WTC11 (cell line): ENCODE results near the gene SLIT1. TPM values are rescaled to one million over a fixed set of nuclear protein-coding genes. Genes with fewer than 3 reads are reported as not detected.

Experiments
- ATAC-seq: fragments of 200-7000 bp; cut with Tn5 transposase; 2 replicates; pipeline ENCODE4 v1.10.0; 2021; ENCODE audit warnings: mild to moderate bottlenecking, moderate library complexity
- CTCF ChIA-PET: fragments of 300-600 bp; sonication (Branson Sonifier 250); formaldehyde crosslinking; loops from one replicate; lab custom pipeline; 2021; ENCODE audit warnings: antibody characterized with exemption; lab: Charles Lee
- POLR2A ChIA-PET: fragments of 350-600 bp; sonication (Branson Sonifier 250); formaldehyde crosslinking; loops from one replicate; lab custom pipeline; 2021; ENCODE audit warnings: antibody characterized with exemption; lab: Charles Lee
- DNase-seq: peaks from one replicate; pipeline ENCODE4 v3.0.0; 2021; ENCODE audit warnings: low spot score
- H3K27ac Mint-ChIP-seq: 2 replicates; pipeline ENCODE4 v1.8.0; 2021; ENCODE audit warnings: mixed read lengths
- H3K27me3 Mint-ChIP-seq: 2 replicates; pipeline ENCODE4 v1.8.0; 2021; ENCODE audit warnings: low read depth, mild to moderate bottlenecking, moderate library complexity, mixed read lengths
- H3K36me3 Mint-ChIP-seq: 2 replicates; pipeline ENCODE4 v1.8.0; 2021; ENCODE audit warnings: mixed read lengths
- H3K4me1 Mint-ChIP-seq: 2 replicates; pipeline ENCODE4 v1.8.0; 2022; ENCODE audit warnings: mixed read lengths
- H3K4me3 Mint-ChIP-seq: 2 replicates; pipeline ENCODE4 v1.8.0; 2021; ENCODE audit warnings: mild to moderate bottlenecking, moderate library complexity, mixed read lengths
- H3K9me3 Mint-ChIP-seq: 2 replicates; pipeline ENCODE4 v1.8.0; 2021; ENCODE audit warnings: mixed read lengths
- ATF1 ChIP-seq: sonication (generic); formaldehyde crosslinking; IDR thresholded peaks from 2 replicates; pipeline ENCODE4 v1.8.1; 2023; ENCODE audit warnings: mild to moderate bottlenecking, moderate library complexity, missing genetic modification reagents
- CREM ChIP-seq: sonication (generic); formaldehyde crosslinking; IDR thresholded peaks from 2 replicates; pipeline ENCODE4 v1.8.1; 2022; ENCODE audit warnings: mild to moderate bottlenecking, missing genetic modification reagents, moderate library complexity
- E2F5 ChIP-seq: sonication (generic); formaldehyde crosslinking; IDR thresholded peaks from 2 replicates; pipeline ENCODE4 v1.8.1; 2022; ENCODE audit warnings: mild to moderate bottlenecking, moderate library complexity, missing genetic modification reagents
- ERG ChIP-seq: fragments of 250-450 bp; sonication (Bioruptor Pico); IDR thresholded peaks from 2 replicates; pipeline ENCODE4 v1.8.0; 2021; ENCODE audit warnings: mild to moderate bottlenecking
- MXD4 ChIP-seq: fragments of 250-450 bp; sonication (Bioruptor Pico); IDR thresholded peaks from 2 replicates; pipeline ENCODE4 v1.8.0; 2021; ENCODE audit warnings: mild to moderate bottlenecking, moderate library complexity, borderline replicate concordance
- NR3C1 ChIP-seq: sonication (generic); formaldehyde crosslinking; conservative IDR thresholded peaks from 2 replicates; pipeline ENCODE4 v1.8.1; 2023; ENCODE audit warnings: low read depth, mild to moderate bottlenecking, missing genetic modification reagents
- RELA ChIP-seq: sonication (generic); formaldehyde crosslinking; IDR thresholded peaks from 2 replicates; pipeline ENCODE4 v1.8.1; 2022; ENCODE audit warnings: missing genetic modification reagents, mild to moderate bottlenecking, borderline replicate concordance
- SMAD4 ChIP-seq: sonication (generic); formaldehyde crosslinking; IDR thresholded peaks from 2 replicates; pipeline ENCODE4 v1.8.0; 2022; ENCODE audit warnings: mild to moderate bottlenecking, missing genetic modification reagents
- TCF7 ChIP-seq: sonication (generic); formaldehyde crosslinking; IDR thresholded peaks from 2 replicates; pipeline ENCODE4 v1.8.0; 2022; ENCODE audit warnings: mild to moderate bottlenecking, low read depth, missing genetic modification reagents, moderate library complexity
- TEAD4 ChIP-seq: sonication (generic); formaldehyde crosslinking; IDR thresholded peaks from 2 replicates; pipeline ENCODE4 v1.8.0; 2022; ENCODE audit warnings: mild to moderate bottlenecking, missing genetic modification reagents
- TP53 ChIP-seq: sonication (generic); formaldehyde crosslinking; IDR thresholded peaks from 2 replicates; pipeline ENCODE4 v1.8.1; 2023; ENCODE audit warnings: mild to moderate bottlenecking, missing genetic modification reagents
- ZNF121 ChIP-seq: sonication (generic); formaldehyde crosslinking; IDR thresholded peaks from 2 replicates; pipeline ENCODE4 v1.8.0; 2023; ENCODE audit warnings: missing genetic modification reagents
- ZNF138 ChIP-seq: sonication (generic); formaldehyde crosslinking; conservative IDR thresholded peaks from 2 replicates; pipeline ENCODE4 v1.8.1; 2022; ENCODE audit warnings: mild to moderate bottlenecking, moderate library complexity, missing genetic modification reagents
- ZNF219 ChIP-seq: sonication (generic); formaldehyde crosslinking; IDR thresholded peaks from 2 replicates; pipeline ENCODE4 v1.8.0; 2023; ENCODE audit warnings: missing genetic modification reagents, mild to moderate bottlenecking, borderline replicate concordance
- ZNF263 ChIP-seq: sonication (generic); formaldehyde crosslinking; IDR thresholded peaks from 2 replicates; pipeline ENCODE4 v1.8.1; 2022; ENCODE audit warnings: low read depth, mild to moderate bottlenecking, moderate library complexity, missing genetic modification reagents
- ZNF317 ChIP-seq: sonication (generic); formaldehyde crosslinking; IDR thresholded peaks from 2 replicates; pipeline ENCODE4 v1.8.1; 2023; ENCODE audit warnings: low read depth, mild to moderate bottlenecking, moderate library complexity, missing genetic modification reagents, borderline replicate concordance
- ZNF425 ChIP-seq: fragments of 250-450 bp; sonication (Bioruptor Pico); conservative IDR thresholded peaks from 2 replicates; pipeline ENCODE4 v1.9.0; 2021; ENCODE audit warnings: mild to moderate bottlenecking
- total RNA-seq: library from RNA; stranded (reverse); gene quantifications from 3 replicates; pipeline ENCODE4 v1.2.3, GENCODE V29; 2021
- TF ChIP-seq, protein P1 (sequence below): sonication (generic); formaldehyde crosslinking; IDR thresholded peaks from 2 replicates; pipeline ENCODE4 v1.8.1; 2023; ENCODE audit warnings: mild to moderate bottlenecking, missing genetic modification reagents, moderate library complexity
- TF ChIP-seq, protein P2 (sequence below): sonication (generic); formaldehyde crosslinking; IDR thresholded peaks from 2 replicates; pipeline ENCODE4 v1.8.1; 2023; ENCODE audit warnings: mild to moderate bottlenecking, missing genetic modification reagents
- TF ChIP-seq, protein P3 (sequence below): sonication (generic); formaldehyde crosslinking; IDR thresholded peaks from 2 replicates; pipeline ENCODE4 v1.8.1; 2023; ENCODE audit warnings: mild to moderate bottlenecking, moderate library complexity, missing genetic modification reagents
- TF ChIP-seq, protein P4 (sequence below): sonication (generic); formaldehyde crosslinking; IDR thresholded peaks from 2 replicates; pipeline ENCODE4 v1.8.0; 2022; ENCODE audit warnings: mild to moderate bottlenecking, missing genetic modification reagents
- TF ChIP-seq, protein P5 (sequence below): sonication (generic); formaldehyde crosslinking; IDR thresholded peaks from 2 replicates; pipeline ENCODE4 v1.8.0; 2023; ENCODE audit warnings: missing genetic modification reagents

SLIT1 gene
- total RNA-seq, 1 experiment from 2014 or later, result 1.6 TPM

DNA sequence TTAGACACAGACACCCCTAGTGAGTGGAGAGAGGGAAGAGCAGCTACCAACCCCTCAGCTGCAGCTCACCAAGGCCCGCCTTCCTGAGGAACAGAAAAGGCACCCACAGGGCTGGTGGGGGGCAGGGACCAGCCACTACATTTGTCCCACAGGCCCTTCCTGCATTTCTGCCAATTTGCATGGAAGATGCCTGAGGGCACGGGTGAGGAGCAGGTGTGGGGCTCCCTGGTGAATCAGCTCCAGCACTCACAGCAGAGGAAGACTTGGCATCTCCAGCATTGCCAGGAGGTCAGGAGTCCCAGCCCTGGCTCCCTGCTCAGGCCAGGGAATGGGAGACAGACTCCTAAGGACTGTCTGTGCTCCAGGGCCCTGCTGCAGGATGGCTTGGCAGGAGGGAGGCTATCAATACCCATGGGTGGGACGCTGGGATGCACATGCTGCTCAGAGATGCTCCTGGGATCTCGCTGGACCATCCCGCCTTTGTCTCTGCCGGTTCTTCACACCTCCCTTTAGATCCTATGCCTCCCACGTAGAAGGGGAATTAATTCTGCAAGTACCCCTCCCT is 109.7 kb downstream of the SLIT1 start:
- H3K4me3 Mint-ChIP-seq, result no peak overlapping the region
- CTCF ChIA-PET, result interaction anchor here (1.3 to 19.8 kb wide), 6 partner anchors 10 to 132 kb away, joined by 3 to 364 read pairs (median 10); no protein-coding TSS in a partner anchor
- TF ChIP-seq TP53, result no peak
- TF ChIP-seq, protein P1, sequence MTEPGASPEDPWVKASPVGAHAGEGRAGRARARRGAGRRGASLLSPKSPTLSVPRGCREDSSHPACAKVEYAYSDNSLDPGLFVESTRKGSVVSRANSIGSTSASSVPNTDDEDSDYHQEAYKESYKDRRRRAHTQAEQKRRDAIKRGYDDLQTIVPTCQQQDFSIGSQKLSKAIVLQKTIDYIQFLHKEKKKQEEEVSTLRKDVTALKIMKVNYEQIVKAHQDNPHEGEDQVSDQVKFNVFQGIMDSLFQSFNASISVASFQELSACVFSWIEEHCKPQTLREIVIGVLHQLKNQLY, result no peak
- TF ChIP-seq, protein P2, sequence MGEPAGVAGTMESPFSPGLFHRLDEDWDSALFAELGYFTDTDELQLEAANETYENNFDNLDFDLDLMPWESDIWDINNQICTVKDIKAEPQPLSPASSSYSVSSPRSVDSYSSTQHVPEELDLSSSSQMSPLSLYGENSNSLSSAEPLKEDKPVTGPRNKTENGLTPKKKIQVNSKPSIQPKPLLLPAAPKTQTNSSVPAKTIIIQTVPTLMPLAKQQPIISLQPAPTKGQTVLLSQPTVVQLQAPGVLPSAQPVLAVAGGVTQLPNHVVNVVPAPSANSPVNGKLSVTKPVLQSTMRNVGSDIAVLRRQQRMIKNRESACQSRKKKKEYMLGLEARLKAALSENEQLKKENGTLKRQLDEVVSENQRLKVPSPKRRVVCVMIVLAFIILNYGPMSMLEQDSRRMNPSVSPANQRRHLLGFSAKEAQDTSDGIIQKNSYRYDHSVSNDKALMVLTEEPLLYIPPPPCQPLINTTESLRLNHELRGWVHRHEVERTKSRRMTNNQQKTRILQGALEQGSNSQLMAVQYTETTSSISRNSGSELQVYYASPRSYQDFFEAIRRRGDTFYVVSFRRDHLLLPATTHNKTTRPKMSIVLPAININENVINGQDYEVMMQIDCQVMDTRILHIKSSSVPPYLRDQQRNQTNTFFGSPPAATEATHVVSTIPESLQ, result no peak
- no peak for DNase-seq
- H3K36me3 Mint-ChIP-seq, result no peaks in the 10 kb centered on the region
- H3K27ac Mint-ChIP-seq, result no peak overlapping the region
- H3K4me1 Mint-ChIP-seq, result peaks cover 33% of the 10 kb centered on the region
- H3K27me3 Mint-ChIP-seq, result no peaks in the 10 kb centered on the region
- ATAC-seq, result no peak
- POLR2A ChIA-PET, result no interaction called here
- H3K9me3 Mint-ChIP-seq, result no peaks in the 10 kb centered on the region

- CTCF ChIA-PET, result interaction anchor here (1.3 to 19.8 kb wide), 6 partner anchors 9 to 132 kb away, joined by 3 to 364 read pairs (median 10); no protein-coding TSS in a partner anchor
- H3K27ac Mint-ChIP-seq, result no peak overlapping the region
- H3K9me3 Mint-ChIP-seq, result no peaks in the 10 kb centered on the region
- no peak for DNase-seq
- H3K36me3 Mint-ChIP-seq, result no peaks in the 10 kb centered on the region
- H3K4me1 Mint-ChIP-seq, result peaks cover 26% of the 10 kb centered on the region
- no peak overlapping the region for H3K4me3 Mint-ChIP-seq
- ATAC-seq, result no peak
- TF ChIP-seq RELA (CRISPR knock-in tag), result no peak
- TF ChIP-seq, protein P3, sequence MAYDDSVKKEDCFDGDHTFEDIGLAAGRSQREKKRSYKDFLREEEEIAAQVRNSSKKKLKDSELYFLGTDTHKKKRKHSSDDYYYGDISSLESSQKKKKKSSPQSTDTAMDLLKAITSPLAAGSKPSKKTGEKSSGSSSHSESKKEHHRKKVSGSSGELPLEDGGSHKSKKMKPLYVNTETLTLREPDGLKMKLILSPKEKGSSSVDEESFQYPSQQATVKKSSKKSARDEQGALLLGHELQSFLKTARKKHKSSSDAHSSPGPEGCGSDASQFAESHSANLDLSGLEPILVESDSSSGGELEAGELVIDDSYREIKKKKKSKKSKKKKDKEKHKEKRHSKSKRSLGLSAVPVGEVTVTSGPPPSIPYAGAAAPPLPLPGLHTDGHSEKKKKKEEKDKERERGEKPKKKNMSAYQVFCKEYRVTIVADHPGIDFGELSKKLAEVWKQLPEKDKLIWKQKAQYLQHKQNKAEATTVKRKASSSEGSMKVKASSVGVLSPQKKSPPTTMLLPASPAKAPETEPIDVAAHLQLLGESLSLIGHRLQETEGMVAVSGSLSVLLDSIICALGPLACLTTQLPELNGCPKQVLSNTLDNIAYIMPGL (CRISPR knock-in tag), result no peak
- TF ChIP-seq ZNF138, result no peak
- no peak for TF ChIP-seq E2F5 (CRISPR knock-in tag)
- no peak for TF ChIP-seq ZNF317 (CRISPR knock-in tag)
- TF ChIP-seq CREM (CRISPR knock-in tag), result no peak
- no peak for TF ChIP-seq ERG
- TF ChIP-seq MXD4, result no peak
- no peak for TF ChIP-seq TEAD4 (CRISPR knock-in tag)
- TF ChIP-seq SMAD4 (CRISPR knock-in tag), result no peak
- TF ChIP-seq, protein P4, sequence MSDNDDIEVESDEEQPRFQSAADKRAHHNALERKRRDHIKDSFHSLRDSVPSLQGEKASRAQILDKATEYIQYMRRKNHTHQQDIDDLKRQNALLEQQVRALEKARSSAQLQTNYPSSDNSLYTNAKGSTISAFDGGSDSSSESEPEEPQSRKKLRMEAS (CRISPR knock-in tag), result no peak
- TF ChIP-seq ZNF263 (CRISPR knock-in tag), result no peak
- TF ChIP-seq ZNF425 (CRISPR knock-in tag), result no peak
- no peak for TF ChIP-seq TCF7 (CRISPR knock-in tag)
- no peak for TF ChIP-seq ZNF121 (CRISPR knock-in tag)
- TF ChIP-seq NR3C1, result no peak
- TF ChIP-seq, protein P1, result no peak
- TF ChIP-seq, protein P5, sequence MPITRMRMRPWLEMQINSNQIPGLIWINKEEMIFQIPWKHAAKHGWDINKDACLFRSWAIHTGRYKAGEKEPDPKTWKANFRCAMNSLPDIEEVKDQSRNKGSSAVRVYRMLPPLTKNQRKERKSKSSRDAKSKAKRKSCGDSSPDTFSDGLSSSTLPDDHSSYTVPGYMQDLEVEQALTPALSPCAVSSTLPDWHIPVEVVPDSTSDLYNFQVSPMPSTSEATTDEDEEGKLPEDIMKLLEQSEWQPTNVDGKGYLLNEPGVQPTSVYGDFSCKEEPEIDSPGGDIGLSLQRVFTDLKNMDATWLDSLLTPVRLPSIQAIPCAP, result no peak
- no peak for TF ChIP-seq ZNF219
- TF ChIP-seq ATF1, result no peak
- POLR2A ChIA-PET, result no interaction called here
- no peaks in the 10 kb centered on the region for H3K27me3 Mint-ChIP-seq
Measured at GRCh38 chr10:97075421-97075820, 110.3 kb downstream of the SLIT1 start.
